ENCODE results near the gene MUS81. TPM values are rescaled to one million over a fixed set of nuclear protein-coding genes. Genes with fewer than 3 reads are reported as not detected.

The MUS81 gene
- total RNA-seq, 4 donors from 2014 or later, result 68.3 to 101 (median 78.9) TPM

- Histone ChIP-seq H3K9me3 (no peaks in the 10 kb centered on the region), H3K4me1 (peaks cover 10 to 22% (median 15%) of the 10 kb centered on the region in 4 donors), H3K27ac (peak within 1 kb of the TSS; percentile 16 to 62 (median 52)), H3K4me3 (peak within 1 kb of the TSS; percentile 41 to 68 (median 57)), H3K27me3 (peaks cover 0 to 5% of the 10 kb centered on the region in 2 donors), H3K36me3 (no peaks in the 10 kb centered on the region)
- peak; percentile 90 to 98 (median 97) for DNase-seq
- peak; percentile 56 to 60 for TF ChIP-seq POLR2A (IDR thresholded peaks at IDR 0.05)
- TF ChIP-seq, protein P1, sequence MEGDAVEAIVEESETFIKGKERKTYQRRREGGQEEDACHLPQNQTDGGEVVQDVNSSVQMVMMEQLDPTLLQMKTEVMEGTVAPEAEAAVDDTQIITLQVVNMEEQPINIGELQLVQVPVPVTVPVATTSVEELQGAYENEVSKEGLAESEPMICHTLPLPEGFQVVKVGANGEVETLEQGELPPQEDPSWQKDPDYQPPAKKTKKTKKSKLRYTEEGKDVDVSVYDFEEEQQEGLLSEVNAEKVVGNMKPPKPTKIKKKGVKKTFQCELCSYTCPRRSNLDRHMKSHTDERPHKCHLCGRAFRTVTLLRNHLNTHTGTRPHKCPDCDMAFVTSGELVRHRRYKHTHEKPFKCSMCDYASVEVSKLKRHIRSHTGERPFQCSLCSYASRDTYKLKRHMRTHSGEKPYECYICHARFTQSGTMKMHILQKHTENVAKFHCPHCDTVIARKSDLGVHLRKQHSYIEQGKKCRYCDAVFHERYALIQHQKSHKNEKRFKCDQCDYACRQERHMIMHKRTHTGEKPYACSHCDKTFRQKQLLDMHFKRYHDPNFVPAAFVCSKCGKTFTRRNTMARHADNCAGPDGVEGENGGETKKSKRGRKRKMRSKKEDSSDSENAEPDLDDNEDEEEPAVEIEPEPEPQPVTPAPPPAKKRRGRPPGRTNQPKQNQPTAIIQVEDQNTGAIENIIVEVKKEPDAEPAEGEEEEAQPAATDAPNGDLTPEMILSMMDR (IDR thresholded peaks at IDR 0.05), result no peak
Observed at GRCh38 chr11:65900125-65900898, 40.1 kb downstream of the MUS81 start, which contains the start of gene FOSL1. TSS of gene FOSL1 (minus strand) at chr11:65900388. CDS start at chr11:65900339, 49 bp downstream.

- Histone ChIP-seq H3K9me3 (no peaks in the 10 kb centered on the region), H3K27me3 (peaks cover 0 to 5% of the 10 kb centered on the region in 2 donors), H3K4me3 (peak overlapping the region in 3 of 4 donors; percentile 41 to 68 (median 57)), H3K36me3 (no peaks in the 10 kb centered on the region), H3K4me1 (peaks cover 10 to 22% (median 15%) of the 10 kb centered on the region in 4 donors), H3K27ac (peak overlapping the region in 3 of 4 donors; percentile 46 to 62 (median 59))
- no peak for TF ChIP-seq POLR2A (IDR thresholded peaks at IDR 0.05)
- TF ChIP-seq, protein P1 (IDR thresholded peaks at IDR 0.05), result no peak
- no peak for DNase-seq
Observed at GRCh38 chr11:65900899-65901180, 40.6 kb downstream of the MUS81 start.

GRCh38 chr11:65903068-65903481 is 42.8 kb downstream of the MUS81 start:
- DNase-seq, result no peak
- Histone ChIP-seq H3K36me3 (no peaks in the 10 kb centered on the region), H3K27me3 (peaks cover 0 to 5% of the 10 kb centered on the region in 2 donors)

DNA sequence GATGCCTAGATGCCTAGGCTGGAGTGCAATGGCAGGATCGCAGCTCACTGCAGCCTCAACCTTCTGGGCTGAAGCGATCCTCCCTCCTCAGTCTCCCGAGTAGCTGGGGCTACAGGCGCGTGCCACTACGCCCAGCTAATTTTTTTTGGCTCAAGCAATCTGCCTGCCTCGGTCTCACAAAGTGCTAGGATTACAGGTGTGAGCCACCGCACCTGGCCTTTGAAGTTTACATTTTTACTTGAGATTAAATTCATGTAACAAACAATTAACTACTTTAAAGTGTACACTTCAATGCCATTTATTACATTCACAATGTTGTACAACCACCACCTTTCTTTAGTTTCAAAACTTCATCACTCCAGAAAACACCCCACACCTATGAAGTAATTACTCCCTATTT is 43.5 kb downstream of the MUS81 start:
- no peak for TF ChIP-seq POLR2A (IDR thresholded peaks at IDR 0.05)
- TF ChIP-seq, protein P1 (IDR thresholded peaks at IDR 0.05), result no peak
- no peak for DNase-seq
- H3K27ac ChIP-seq, result no peak overlapping the region
- H3K36me3 ChIP-seq, result no peaks in the 10 kb centered on the region
- H3K9me3 ChIP-seq, result no peaks in the 10 kb centered on the region
- H3K4me1 ChIP-seq, result peaks cover 10 to 21% (median 15%) of the 10 kb centered on the region in 4 donors
- no peak overlapping the region for H3K4me3 ChIP-seq
- peaks cover 0 to 5% of the 10 kb centered on the region in 2 donors for H3K27me3 ChIP-seq

More at GRCh38 chr11:65903068-65903481, 42.8 kb downstream of the MUS81 start:
- H3K27ac ChIP-seq, result no peak overlapping the region
- no peaks in the 10 kb centered on the region for H3K9me3 ChIP-seq
- H3K4me3 ChIP-seq, result no peak overlapping the region
- peaks cover 10 to 22% (median 15%) of the 10 kb centered on the region in 4 donors for H3K4me1 ChIP-seq
- TF ChIP-seq, protein P1 (IDR thresholded peaks at IDR 0.05), result no peak
- TF ChIP-seq POLR2A (IDR thresholded peaks at IDR 0.05), result no peak

DNA sequence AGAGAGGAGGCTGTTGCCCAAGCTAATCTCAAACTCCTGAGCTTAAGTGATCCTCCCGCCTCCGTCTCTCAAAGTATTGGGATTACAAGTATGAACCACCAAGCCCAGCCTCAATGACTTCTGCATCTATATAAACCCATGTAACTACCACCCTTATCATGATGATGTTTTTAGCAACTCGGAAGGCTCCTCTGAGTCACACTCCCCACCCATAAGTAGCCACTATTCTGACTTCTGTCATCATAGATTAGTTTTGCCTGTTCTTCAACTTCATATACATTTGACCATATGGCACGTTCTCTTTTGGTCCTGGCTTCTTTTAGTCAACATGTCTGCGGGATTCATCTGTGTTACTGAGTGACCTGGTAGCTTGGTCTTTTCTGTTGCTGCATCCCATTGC is 46.4 kb downstream of the MUS81 start:
- H3K27me3 ChIP-seq, result no peaks in the 10 kb centered on the region
- peaks cover 0 to 4% (median 0%) of the 10 kb centered on the region in 4 donors for H3K4me1 ChIP-seq
- no peak overlapping the region for H3K27ac ChIP-seq
- no peaks in the 10 kb centered on the region for H3K36me3 ChIP-seq
- no peak overlapping the region for H3K4me3 ChIP-seq
- H3K9me3 ChIP-seq, result no peaks in the 10 kb centered on the region
- no peak for TF ChIP-seq POLR2A (IDR thresholded peaks at IDR 0.05)
- TF ChIP-seq, protein P1 (IDR thresholded peaks at IDR 0.05), result no peak
- no peak for DNase-seq
